Measurements from ENCODE around the gene FGGY. TPM values are rescaled to one million over a fixed set of nuclear protein-coding genes. Genes with fewer than 3 reads are reported as not detected.

FGGY gene
- total RNA-seq, 2 experiments from 2014 or later, result 11.9 to 13.6 TPM

GRCh38 chr1:59738152-59738551 lies 441.3 kb downstream of the FGGY start:
- peaks cover 12% of the 10 kb centered on the region for H3K36me3 Mint-ChIP-seq (ENCODE audit: low read depth)
- no peak overlapping the region for H3K27ac Mint-ChIP-seq
- CTCF ChIA-PET, result no interaction called here
- DNase-seq, result no peak
- TF ChIP-seq, protein P1, sequence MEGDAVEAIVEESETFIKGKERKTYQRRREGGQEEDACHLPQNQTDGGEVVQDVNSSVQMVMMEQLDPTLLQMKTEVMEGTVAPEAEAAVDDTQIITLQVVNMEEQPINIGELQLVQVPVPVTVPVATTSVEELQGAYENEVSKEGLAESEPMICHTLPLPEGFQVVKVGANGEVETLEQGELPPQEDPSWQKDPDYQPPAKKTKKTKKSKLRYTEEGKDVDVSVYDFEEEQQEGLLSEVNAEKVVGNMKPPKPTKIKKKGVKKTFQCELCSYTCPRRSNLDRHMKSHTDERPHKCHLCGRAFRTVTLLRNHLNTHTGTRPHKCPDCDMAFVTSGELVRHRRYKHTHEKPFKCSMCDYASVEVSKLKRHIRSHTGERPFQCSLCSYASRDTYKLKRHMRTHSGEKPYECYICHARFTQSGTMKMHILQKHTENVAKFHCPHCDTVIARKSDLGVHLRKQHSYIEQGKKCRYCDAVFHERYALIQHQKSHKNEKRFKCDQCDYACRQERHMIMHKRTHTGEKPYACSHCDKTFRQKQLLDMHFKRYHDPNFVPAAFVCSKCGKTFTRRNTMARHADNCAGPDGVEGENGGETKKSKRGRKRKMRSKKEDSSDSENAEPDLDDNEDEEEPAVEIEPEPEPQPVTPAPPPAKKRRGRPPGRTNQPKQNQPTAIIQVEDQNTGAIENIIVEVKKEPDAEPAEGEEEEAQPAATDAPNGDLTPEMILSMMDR (IDR thresholded peaks at IDR 0.05), result no peak
- POLR2A ChIA-PET, result interaction anchor here (0.7 kb wide), 1 partner anchor 12 kb away, joined by 3 read pairs; no protein-coding TSS in a partner anchor
- H3K27me3 Mint-ChIP-seq, result no peaks in the 10 kb centered on the region
- intact Hi-C loops (cut with micrococcal nuclease), result no loop called here
- H3K4me3 Mint-ChIP-seq, result no peak overlapping the region
- H3K4me1 Mint-ChIP-seq (ENCODE audit: low read depth), result no peaks in the 10 kb centered on the region
- no peak for ATAC-seq
- H3K9me3 Mint-ChIP-seq, result peaks cover 9% of the 10 kb centered on the region

GRCh38 chr1:59738591-59739015 lies 441.7 kb downstream of the FGGY start:
- Mint-ChIP-seq H3K4me1 (ENCODE audit: low read depth) (no peaks in the 10 kb centered on the region), H3K36me3 (ENCODE audit: low read depth) (peaks cover 12% of the 10 kb centered on the region), H3K27ac (no peak overlapping the region), H3K4me3 (no peak overlapping the region), H3K27me3 (no peaks in the 10 kb centered on the region), H3K9me3 (peaks cover 9% of the 10 kb centered on the region)
- no peak for DNase-seq
- ChIA-PET POLR2A (interaction anchor here (0.7 kb wide), 1 partner anchor 12 kb away, joined by 3 read pairs; no protein-coding TSS in a partner anchor), CTCF (interaction anchor here (1.0 kb wide), 1 partner anchor 39 kb away, joined by 3 read pairs; no protein-coding TSS in a partner anchor)
- intact Hi-C loops (cut with micrococcal nuclease), result no loop called here
- TF ChIP-seq, protein P1 (IDR thresholded peaks at IDR 0.05), result no peak
- ATAC-seq, result no peak

- intact Hi-C loops (cut with micrococcal nuclease), result no loop called here
- CTCF ChIA-PET, result interaction anchor here (1.0 kb wide), 1 partner anchor 39 kb away, joined by 3 read pairs; no protein-coding TSS in a partner anchor
Observed at GRCh38 chr1:59739111-59739510, 442.2 kb downstream of the FGGY start.

GRCh38 chr1:59742526-59742925 lies 445.6 kb downstream of the FGGY start:
- TF ChIP-seq, protein P1 (IDR thresholded peaks at IDR 0.05), result no peak
- Mint-ChIP-seq H3K27ac (no peak overlapping the region), H3K36me3 (ENCODE audit: low read depth) (peaks cover 2% of the 10 kb centered on the region), H3K4me3 (no peak overlapping the region), H3K9me3 (no peaks in the 10 kb centered on the region), H3K4me1 (ENCODE audit: low read depth) (no peaks in the 10 kb centered on the region), H3K27me3 (no peaks in the 10 kb centered on the region)
- intact Hi-C loops (cut with micrococcal nuclease), result no loop called here
- ATAC-seq (no peak), DNase-seq (no peak)
- CTCF ChIA-PET, result no interaction called here
- POLR2A ChIA-PET, result no interaction called here

More at GRCh38 chr1:59739111-59739510, 442.2 kb downstream of the FGGY start:
- DNase-seq (no peak), ATAC-seq (no peak)
- no peak overlapping the region for H3K27ac Mint-ChIP-seq
- peaks cover 12% of the 10 kb centered on the region for H3K36me3 Mint-ChIP-seq (ENCODE audit: low read depth)
- H3K27me3 Mint-ChIP-seq, result no peaks in the 10 kb centered on the region
- TF ChIP-seq, protein P1 (IDR thresholded peaks at IDR 0.05), result no peak
- H3K4me1 Mint-ChIP-seq (ENCODE audit: low read depth), result no peaks in the 10 kb centered on the region
- no peak overlapping the region for H3K4me3 Mint-ChIP-seq
- peaks cover 9% of the 10 kb centered on the region for H3K9me3 Mint-ChIP-seq
- POLR2A ChIA-PET, result interaction anchor here (0.7 kb wide), 1 partner anchor 11 kb away, joined by 3 read pairs; no protein-coding TSS in a partner anchor

- TF ChIP-seq, protein P1 (IDR thresholded peaks at IDR 0.05), result no peak
- Mint-ChIP-seq H3K27ac (no peak overlapping the region), H3K36me3 (ENCODE audit: low read depth) (no peaks in the 10 kb centered on the region), H3K4me3 (no peak overlapping the region), H3K9me3 (no peaks in the 10 kb centered on the region), H3K4me1 (ENCODE audit: low read depth) (no peaks in the 10 kb centered on the region), H3K27me3 (no peaks in the 10 kb centered on the region)
- ChIA-PET POLR2A (no interaction called here), CTCF (interaction anchor here (2.7 kb wide), 1 partner anchor 16 kb away, joined by 6 read pairs; no protein-coding TSS in a partner anchor)
- intact Hi-C loops (cut with micrococcal nuclease), result no loop called here
- no peak for ATAC-seq
- no peak for DNase-seq
Observed at GRCh38 chr1:59743324-59744091, 446.6 kb downstream of the FGGY start.
